KOPT-K1 (cell line): Measurements from ENCODE around the gene NUP62.
A peak's percentile ranks its signal among the peaks of the same experiment; 100 is the strongest.
"Not testable (repeated sequence)": the region's sequence is repeated elsewhere in the genome, so short reads cannot be mapped to it uniquely, and the experiment has no call there.

ENCODE experiments used
- H3K27ac ChIP-seq: fragments of 200-600 bp; sonication (generic); 2 replicates; pipeline ENCODE4 v1.5.1; 2016; ENCODE audit warnings: antibody characterized with exemption, mild to moderate bottlenecking, low read depth, low read length; ENCODE audit not compliant: poor library complexity, severe bottlenecking
- H3K36me3 ChIP-seq: fragments of 200-600 bp; sonication (generic); 2 replicates; pipeline ENCODE4 v1.5.1; 2017; ENCODE audit warnings: antibody characterized with exemption, mild to moderate bottlenecking, low read length, moderate library complexity; ENCODE audit not compliant: insufficient read depth
- H3K9me3 ChIP-seq: fragments of 200-600 bp; sonication (generic); 2 replicates; pipeline ENCODE4 v1.5.1; 2017; ENCODE audit warnings: antibody characterized with exemption, low read length, mild to moderate bottlenecking; ENCODE audit not compliant: insufficient read depth, poor library complexity, severe bottlenecking

The NUP62 gene

GRCh38 chr19:49939721-49940481 is 10.6 kb upstream of the NUP62 start:
- Histone ChIP-seq H3K9me3 (no peaks in the 10 kb centered on the region), H3K36me3 (no peaks in the 10 kb centered on the region), H3K27ac (no peak overlapping the region)

GRCh38 chr19:49938662-49939061 is 9.4 kb upstream of the NUP62 start:
- Histone ChIP-seq H3K36me3 (no peaks in the 10 kb centered on the region), H3K27ac (no peak overlapping the region), H3K9me3 (no peaks in the 10 kb centered on the region)

- H3K36me3 ChIP-seq: no peaks in the 10 kb centered on the region
- no peaks in the 10 kb centered on the region for H3K9me3 ChIP-seq
- H3K27ac ChIP-seq: no peak overlapping the region
These were observed 8.6 kb upstream of the NUP62 start for GRCh38 chr19:49937750-49938381.

- no peaks in the 10 kb centered on the region for H3K9me3 ChIP-seq
- H3K36me3 ChIP-seq: no peaks in the 10 kb centered on the region
- H3K27ac ChIP-seq: no peak overlapping the region
These were observed 7.2 kb upstream of the NUP62 start for GRCh38 chr19:49936549-49936948.

GRCh38 chr19:49933643-49934042 is 4.3 kb upstream of the NUP62 start:
- no peaks in the 10 kb centered on the region for H3K9me3 ChIP-seq
- no peak overlapping the region for H3K27ac ChIP-seq
- no peaks in the 10 kb centered on the region; the same call in 1 of the 2 replicates for H3K36me3 ChIP-seq

- Histone ChIP-seq H3K27ac (no peak overlapping the region), H3K9me3 (no peaks in the 10 kb centered on the region), H3K36me3 (peaks cover 3% of the 10 kb centered on the region)
These were observed 3.4 kb upstream of the NUP62 start for GRCh38 chr19:49932731-49933131.

GRCh38 chr19:49932041-49932451 is 2.7 kb upstream of the NUP62 start:
- no peaks in the 10 kb centered on the region for H3K9me3 ChIP-seq
- H3K27ac ChIP-seq: no peak overlapping the region
- H3K36me3 ChIP-seq: peaks cover 9% of the 10 kb centered on the region

GRCh38 chr19:49931293-49932040 is 2.2 kb upstream of the NUP62 start:
- Histone ChIP-seq H3K9me3 (no peaks in the 10 kb centered on the region), H3K36me3 (peaks cover 15% of the 10 kb centered on the region), H3K27ac (no peak overlapping the region)

GRCh38 chr19:49930483-49931011 is 1.2 kb upstream of the NUP62 start:
- Histone ChIP-seq H3K36me3 (peaks cover 24% of the 10 kb centered on the region), H3K27ac (no peak overlapping the region), H3K9me3 (no peaks in the 10 kb centered on the region)

GRCh38 chr19:49929611-49930482 is 543 bp upstream of the NUP62 start:
- Histone ChIP-seq H3K9me3 (no peaks in the 10 kb centered on the region), H3K36me3 (peaks cover 31% of the 10 kb centered on the region), H3K27ac (peak overlapping the region; percentile 95)

GRCh38 chr19:49927526-49928264 is 1.6 kb downstream of the NUP62 start:
- Histone ChIP-seq H3K9me3 (no peaks in the 10 kb centered on the region), H3K36me3 (peaks cover 53% of the 10 kb centered on the region), H3K27ac (peak overlapping the region; percentile 95)

GRCh38 chr19:49926515-49926914 is 2.8 kb downstream of the NUP62 start:
- H3K9me3 ChIP-seq: no peaks in the 10 kb centered on the region
- H3K27ac ChIP-seq: no peak overlapping the region
- peaks cover 65% of the 10 kb centered on the region for H3K36me3 ChIP-seq

- Histone ChIP-seq H3K27ac (no peak overlapping the region), H3K9me3 (no peaks in the 10 kb centered on the region), H3K36me3 (peaks cover 75% of the 10 kb centered on the region)
These were observed 3.8 kb downstream of the NUP62 start for GRCh38 chr19:49925486-49925885.

- H3K27ac ChIP-seq, H3K9me3 ChIP-seq: not testable (repeated sequence)
- H3K36me3 ChIP-seq: peaks cover 81% of the 10 kb centered on the region
These were observed 4.5 kb downstream of the NUP62 start for GRCh38 chr19:49924881-49925210.
